ENCODE results near the gene TXK. TPM values are rescaled to one million over a fixed set of nuclear protein-coding genes. Genes with fewer than 3 reads are reported as not detected.

Gene TXK
- total and polyA plus RNA-seq, 2 experiments from 2014 or later, result 0.76 to 1.5 TPM

- no peaks in the 10 kb centered on the region for H4K20me1 ChIP-seq (ENCODE audit: insufficient read depth, poor library complexity, severe bottlenecking)
- no peak overlapping the region for H3K27ac ChIP-seq
- H3K79me2 ChIP-seq, result no peaks in the 10 kb centered on the region
- H3K9me3 ChIP-seq (ENCODE audit: low read depth), result no peaks in the 10 kb centered on the region
- no peaks in the 10 kb centered on the region for H3K9me2 ChIP-seq (replicated peaks; ENCODE audit: insufficient read depth)
- no peaks in the 10 kb centered on the region for H3K4me1 ChIP-seq (ENCODE audit: insufficient read depth)
- no peak overlapping the region for H2AFZ ChIP-seq
- H3K4me3 ChIP-seq, result no peak overlapping the region
- DNase-seq (ENCODE audit: low spot score), result no peak
- no peak for TF ChIP-seq CTCF (IDR thresholded peaks at IDR 0.05; ENCODE audit: poor library complexity)
- TF ChIP-seq EZH2phosphoT487 (IDR thresholded peaks at IDR 0.05; ENCODE audit: low read depth, severe bottlenecking, unreplicated experiment), result no peak
- no peak for TF ChIP-seq EZH2 (IDR thresholded peaks at IDR 0.05; ENCODE audit: borderline replicate concordance)
- WGBS (ENCODE audit: low lambda C conversion rate, missing lambda C conversion rate), result 79% methylated on average over 7 of the region's 7 CpGs
- H3K36me3 ChIP-seq (replicated peaks; ENCODE audit: insufficient read depth, low read depth), result no peaks in the 10 kb centered on the region
- H3K4me2 ChIP-seq, result no peak overlapping the region
- no peaks in the 10 kb centered on the region for H3K27me3 ChIP-seq
These were observed 41.3 kb upstream of the TXK start for GRCh38 chr4:48175328-48175727.

GRCh38 chr4:48173056-48173991 is 39.3 kb upstream of the TXK start:
- DNase-seq (ENCODE audit: low spot score), result peak; percentile 35
- Histone ChIP-seq H3K4me2 (no peak overlapping the region), H3K79me2 (no peaks in the 10 kb centered on the region), H3K27me3 (no peaks in the 10 kb centered on the region), H3K4me1 (ENCODE audit: insufficient read depth) (no peaks in the 10 kb centered on the region), H3K27ac (peak overlapping the region; percentile 58), H3K9me3 (ENCODE audit: low read depth) (no peaks in the 10 kb centered on the region), H4K20me1 (ENCODE audit: insufficient read depth, poor library complexity, severe bottlenecking) (no peaks in the 10 kb centered on the region), H2AFZ (no peak overlapping the region), H3K4me3 (no peak overlapping the region), H3K9me2 (replicated peaks; ENCODE audit: insufficient read depth) (no peaks in the 10 kb centered on the region), H3K36me3 (replicated peaks; ENCODE audit: insufficient read depth, low read depth) (no peaks in the 10 kb centered on the region)
- TF ChIP-seq EZH2phosphoT487 (IDR thresholded peaks at IDR 0.05; ENCODE audit: low read depth, severe bottlenecking, unreplicated experiment), result no peak
- no peak for TF ChIP-seq CTCF (IDR thresholded peaks at IDR 0.05; ENCODE audit: poor library complexity)
- no peak for TF ChIP-seq EZH2 (IDR thresholded peaks at IDR 0.05; ENCODE audit: borderline replicate concordance)
- 84% methylated on average over 6 of the region's 6 CpGs for WGBS (ENCODE audit: low lambda C conversion rate, missing lambda C conversion rate)

GRCh38 chr4:48172651-48173050 is 38.6 kb upstream of the TXK start:
- 98% methylated on average over 4 of the region's 4 CpGs for WGBS (ENCODE audit: low lambda C conversion rate, missing lambda C conversion rate)
- Histone ChIP-seq H3K4me3 (no peak overlapping the region), H3K27ac (peak overlapping the region; percentile 58), H3K36me3 (replicated peaks; ENCODE audit: insufficient read depth, low read depth) (no peaks in the 10 kb centered on the region), H3K4me2 (no peak overlapping the region), H3K79me2 (no peaks in the 10 kb centered on the region), H3K9me2 (replicated peaks; ENCODE audit: insufficient read depth) (no peaks in the 10 kb centered on the region), H3K27me3 (no peaks in the 10 kb centered on the region), H3K9me3 (ENCODE audit: low read depth) (no peaks in the 10 kb centered on the region), H3K4me1 (ENCODE audit: insufficient read depth) (no peaks in the 10 kb centered on the region), H2AFZ (no peak overlapping the region), H4K20me1 (ENCODE audit: insufficient read depth, poor library complexity, severe bottlenecking) (no peaks in the 10 kb centered on the region)
- TF ChIP-seq CTCF (IDR thresholded peaks at IDR 0.05; ENCODE audit: poor library complexity) (no peak), EZH2phosphoT487 (IDR thresholded peaks at IDR 0.05; ENCODE audit: low read depth, severe bottlenecking, unreplicated experiment) (no peak), EZH2 (IDR thresholded peaks at IDR 0.05; ENCODE audit: borderline replicate concordance) (no peak)
- DNase-seq (ENCODE audit: low spot score), result no peak

Measured in hepatocyte (in vitro differentiated cells).